WERI-Rb-1 (cell line): ENCODE data around the gene KCTD19.

Experiments
- DNase-seq: peaks from one replicate; pipeline ENCODE4 v3.0.0-alpha.2; 2020
- H3K27ac ChIP-seq: fragments of 250-450 bp; sonication (Bioruptor Pico); 2 replicates; pipeline ENCODE4 v1.5.1; 2020; ENCODE audit warnings: mild to moderate bottlenecking, moderate library complexity
- H3K27me3 ChIP-seq: fragments of 250-450 bp; sonication (Bioruptor Pico); 2 replicates; pipeline ENCODE4 v1.5.1; 2021; ENCODE audit warnings: mild to moderate bottlenecking, low read depth, moderate library complexity; ENCODE audit not compliant: insufficient read depth, severe bottlenecking
- H3K36me3 ChIP-seq: fragments of 250-450 bp; sonication (Bioruptor Pico); 2 replicates; pipeline ENCODE4 v1.5.1; 2020; ENCODE audit warnings: mild to moderate bottlenecking, moderate library complexity
- H3K4me3 ChIP-seq: 2 replicates; pipeline ENCODE4 v1.5.1; 2011; ENCODE audit warnings: low read depth, mild to moderate bottlenecking, control low read depth, low read length
- H3K9me3 ChIP-seq: fragments of 250-450 bp; sonication (Bioruptor Pico); 2 replicates; pipeline ENCODE4 v1.5.1; 2021; ENCODE audit warnings: mild to moderate bottlenecking, moderate library complexity; ENCODE audit not compliant: severe bottlenecking
- CTCF ChIP-seq: IDR thresholded peaks from 2 replicates; pipeline ENCODE4 v1.5.1; 2011; ENCODE audit warnings: low read depth, mild to moderate bottlenecking, control low read depth, inconsistent platforms, low read length

The KCTD19 gene

GRCh38 chr16:67311607-67312488, 14.7 kb downstream of the KCTD19 start:
- Histone ChIP-seq H3K27ac (no peak overlapping the region), H3K36me3 (no peaks in the 10 kb centered on the region), H3K4me3 (no peak overlapping the region), H3K27me3 (no peaks in the 10 kb centered on the region), H3K9me3 (no peaks in the 10 kb centered on the region)
- no peak for DNase-seq
- TF ChIP-seq CTCF: no peak

- H3K9me3 ChIP-seq: no peaks in the 10 kb centered on the region
- no peak overlapping the region for H3K27ac ChIP-seq
- no peaks in the 10 kb centered on the region for H3K36me3 ChIP-seq
- no peak for DNase-seq
- H3K4me3 ChIP-seq: no peak overlapping the region
- no peak for TF ChIP-seq CTCF
- H3K27me3 ChIP-seq: no peaks in the 10 kb centered on the region
Observed at GRCh38 chr16:67310561-67310960, 16.0 kb downstream of the KCTD19 start.

GRCh38 chr16:67305216-67306071, 21.1 kb downstream of the KCTD19 start:
- DNase-seq: no peak
- H3K9me3 ChIP-seq: no peaks in the 10 kb centered on the region
- no peaks in the 10 kb centered on the region for H3K36me3 ChIP-seq
- no peak for TF ChIP-seq CTCF
- H3K27ac ChIP-seq: no peak overlapping the region
- no peak overlapping the region for H3K4me3 ChIP-seq
- H3K27me3 ChIP-seq: no peaks in the 10 kb centered on the region

- no peaks in the 10 kb centered on the region for H3K27me3 ChIP-seq
Observed at GRCh38 chr16:67304020-67304419, 22.5 kb downstream of the KCTD19 start.

GRCh38 chr16:67302970-67303369, 23.6 kb downstream of the KCTD19 start:
- no peak for TF ChIP-seq CTCF

More at GRCh38 chr16:67304020-67304419, 22.5 kb downstream of the KCTD19 start:
- no peak for DNase-seq
- Histone ChIP-seq H3K9me3 (no peaks in the 10 kb centered on the region), H3K27ac (no peak overlapping the region), H3K4me3 (no peak overlapping the region), H3K36me3 (no peaks in the 10 kb centered on the region)
- no peak for TF ChIP-seq CTCF

More at GRCh38 chr16:67302970-67303369, 23.6 kb downstream of the KCTD19 start:
- no peak for DNase-seq
- no peaks in the 10 kb centered on the region for H3K36me3 ChIP-seq
- H3K27me3 ChIP-seq: no peaks in the 10 kb centered on the region
- H3K9me3 ChIP-seq: no peaks in the 10 kb centered on the region
- no peak overlapping the region for H3K27ac ChIP-seq
- H3K4me3 ChIP-seq: no peak overlapping the region
